NCI-H2029 treated with DMSO at 0.1 percent for 48 hours (cell line): ENCODE results near the gene STEAP1.
"Not testable (repeated sequence)": the region's sequence is repeated elsewhere in the genome, so short reads cannot be mapped to it uniquely, and the experiment has no call there.

Experiments
- DNase-seq: peaks from one replicate; lab custom pipeline; 2025; lab: John Stamatoyannopoulos, UW

Gene STEAP1

GRCh38 chr7:90173127-90173844, 19.0 kb downstream of the STEAP1 start:
- DNase-seq: no peak

- no peak for DNase-seq
These were observed 21.4 kb downstream of the STEAP1 start for GRCh38 chr7:90175667-90176066.

- no peak for DNase-seq
These were observed 21.9 kb downstream of the STEAP1 start for GRCh38 chr7:90176195-90176594.

GRCh38 chr7:90178166-90178565, 23.9 kb downstream of the STEAP1 start:
- no peak for DNase-seq

GRCh38 chr7:90178679-90179278, 24.5 kb downstream of the STEAP1 start:
- no peak for DNase-seq

- no peak for DNase-seq
These were observed 25.8 kb downstream of the STEAP1 start for GRCh38 chr7:90180011-90180585.

GRCh38 chr7:90180649-90181048, 26.4 kb downstream of the STEAP1 start:
- no peak for DNase-seq

- no peak for DNase-seq
These were observed 27.2 kb downstream of the STEAP1 start for GRCh38 chr7:90181485-90181884.

GRCh38 chr7:90186290-90186689, 32.0 kb downstream of the STEAP1 start:
- DNase-seq: not testable (repeated sequence)

GRCh38 chr7:90187507-90188050, 33.3 kb downstream of the STEAP1 start:
- DNase-seq: no peak

- DNase-seq: no peak
These were observed 34.0 kb downstream of the STEAP1 start for GRCh38 chr7:90188281-90188680.

GRCh38 chr7:90190995-90191394, 36.7 kb downstream of the STEAP1 start:
- DNase-seq: no peak

GRCh38 chr7:90191648-90192047, 37.4 kb downstream of the STEAP1 start:
- DNase-seq: no peak

GRCh38 chr7:90192876-90193750, 38.8 kb downstream of the STEAP1 start:
- no peak for DNase-seq

- DNase-seq: no peak
These were observed 40.9 kb downstream of the STEAP1 start for GRCh38 chr7:90194911-90195809.

- no peak for DNase-seq
These were observed 47.4 kb downstream of the STEAP1 start for GRCh38 chr7:90201500-90202195.

- DNase-seq: no peak
These were observed 53.7 kb downstream of the STEAP1 start for GRCh38 chr7:90207956-90208355.

- DNase-seq: no peak
These were observed 55.5 kb downstream of the STEAP1 start for GRCh38 chr7:90209776-90210175.

GRCh38 chr7:90210475-90210874, 56.2 kb downstream of the STEAP1 start:
- no peak for DNase-seq

- DNase-seq: no peak
These were observed 56.7 kb downstream of the STEAP1 start for GRCh38 chr7:90210981-90211380.
